ENCODE measurements around the gene GDAP1L1. TPM values are rescaled to one million over a fixed set of nuclear protein-coding genes. Genes with fewer than 3 reads are reported as not detected.
A peak's percentile ranks its signal among the peaks of the same experiment; 100 is the strongest.

Gene GDAP1L1
- 0.16 to 0.54 TPM (median 0.40 TPM) in 3 replicates for total RNA-seq

DNA sequence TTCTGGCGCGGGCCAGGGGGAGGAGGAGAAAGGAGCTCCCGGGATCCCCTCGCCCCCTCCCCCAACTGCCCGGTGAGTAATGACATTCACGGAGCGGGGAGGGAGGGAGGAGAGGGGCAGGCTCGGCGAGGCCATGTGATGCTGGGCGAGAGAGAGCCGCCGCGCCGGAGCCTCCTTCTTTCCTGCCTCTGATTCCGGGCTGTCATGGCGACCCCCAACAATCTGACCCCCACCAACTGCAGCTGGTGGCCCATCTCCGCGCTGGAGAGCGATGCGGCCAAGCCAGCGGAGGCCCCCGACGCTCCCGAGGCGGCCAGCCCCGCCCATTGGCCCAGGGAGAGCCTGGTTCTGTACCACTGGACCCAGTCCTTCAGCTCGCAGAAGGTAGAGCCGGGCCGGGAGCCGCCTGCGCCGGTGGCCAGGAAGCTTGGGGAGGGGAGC is at the start of gene GDAP1L1:
Gene GDAP1L1 (plus strand): TSS at position 178 of the 441 bp plus-strand sequence. CDS start 27 bp downstream, at position 205.
- Mint-ChIP-seq H3K36me3 (no peaks in the 10 kb centered on the region), H3K4me1 (peaks cover 9% of the 10 kb centered on the region), H3K4me3 (peak within 1 kb of the TSS; percentile 56), H3K27ac (no peak within 1 kb of the TSS), H3K9me3 (no peaks in the 10 kb centered on the region), H3K27me3 (ENCODE audit: low read depth) (peaks cover 49% of the 10 kb centered on the region)
- no peak for DNase-seq (ENCODE audit: low spot score in 2 of 2, unreplicated experiment in 2 of 2)
- TF ChIP-seq, protein P1, sequence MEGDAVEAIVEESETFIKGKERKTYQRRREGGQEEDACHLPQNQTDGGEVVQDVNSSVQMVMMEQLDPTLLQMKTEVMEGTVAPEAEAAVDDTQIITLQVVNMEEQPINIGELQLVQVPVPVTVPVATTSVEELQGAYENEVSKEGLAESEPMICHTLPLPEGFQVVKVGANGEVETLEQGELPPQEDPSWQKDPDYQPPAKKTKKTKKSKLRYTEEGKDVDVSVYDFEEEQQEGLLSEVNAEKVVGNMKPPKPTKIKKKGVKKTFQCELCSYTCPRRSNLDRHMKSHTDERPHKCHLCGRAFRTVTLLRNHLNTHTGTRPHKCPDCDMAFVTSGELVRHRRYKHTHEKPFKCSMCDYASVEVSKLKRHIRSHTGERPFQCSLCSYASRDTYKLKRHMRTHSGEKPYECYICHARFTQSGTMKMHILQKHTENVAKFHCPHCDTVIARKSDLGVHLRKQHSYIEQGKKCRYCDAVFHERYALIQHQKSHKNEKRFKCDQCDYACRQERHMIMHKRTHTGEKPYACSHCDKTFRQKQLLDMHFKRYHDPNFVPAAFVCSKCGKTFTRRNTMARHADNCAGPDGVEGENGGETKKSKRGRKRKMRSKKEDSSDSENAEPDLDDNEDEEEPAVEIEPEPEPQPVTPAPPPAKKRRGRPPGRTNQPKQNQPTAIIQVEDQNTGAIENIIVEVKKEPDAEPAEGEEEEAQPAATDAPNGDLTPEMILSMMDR (IDR thresholded peaks at IDR 0.05; ENCODE audit: unreplicated experiment): no peak

DNA sequence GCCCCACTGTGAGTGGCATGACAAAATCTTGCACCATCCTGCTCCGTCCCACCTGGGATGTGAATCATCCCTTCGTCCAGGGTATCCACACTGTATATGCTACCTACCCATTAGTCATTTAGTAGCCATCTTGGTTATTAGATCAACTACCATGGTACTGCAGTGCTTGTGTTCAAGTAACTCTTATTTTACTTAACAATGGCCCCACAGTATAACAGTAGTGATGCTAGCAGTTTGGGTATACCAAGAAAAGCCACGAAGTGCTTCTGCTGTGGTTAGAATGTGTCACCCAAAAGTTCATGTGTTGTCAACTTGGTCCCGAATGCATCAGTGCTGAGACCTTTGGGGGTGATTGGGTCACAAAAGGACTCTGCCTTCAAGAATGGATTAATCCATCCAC is 48.2 kb upstream of the GDAP1L1 start:
- Mint-ChIP-seq H3K27me3 (ENCODE audit: low read depth) (no peaks in the 10 kb centered on the region), H3K36me3 (peaks cover 46% of the 10 kb centered on the region), H3K27ac (no peak overlapping the region), H3K4me3 (no peak overlapping the region), H3K9me3 (no peaks in the 10 kb centered on the region), H3K4me1 (peaks cover 12% of the 10 kb centered on the region)
- no peak for DNase-seq (ENCODE audit: low spot score in 2 of 2, unreplicated experiment in 2 of 2)
- TF ChIP-seq, protein P1 (IDR thresholded peaks at IDR 0.05; ENCODE audit: unreplicated experiment): no peak

DNA sequence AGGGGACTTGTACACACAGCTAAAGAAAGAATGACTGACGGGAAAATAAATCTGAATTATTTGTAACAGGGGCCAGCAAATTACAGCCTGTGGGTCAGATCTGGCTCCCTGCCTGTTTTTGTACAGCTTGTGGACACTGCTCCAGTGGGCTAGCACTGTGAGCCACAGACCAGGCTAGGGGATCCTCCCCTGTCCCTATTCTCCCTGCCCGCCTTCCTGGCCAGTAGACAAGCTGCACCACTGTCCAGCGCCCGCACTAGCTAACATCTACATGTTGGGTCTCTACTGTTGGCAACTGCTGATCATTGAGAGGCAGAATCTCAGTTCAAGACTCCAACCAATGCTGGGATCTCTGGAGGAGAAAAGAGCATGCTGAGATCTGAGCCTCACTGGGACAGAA is 47.2 kb upstream of the GDAP1L1 start:
- no peak for DNase-seq (ENCODE audit: low spot score in 2 of 2, unreplicated experiment in 2 of 2)
- Mint-ChIP-seq H3K27me3 (ENCODE audit: low read depth) (no peaks in the 10 kb centered on the region), H3K4me1 (peaks cover 16% of the 10 kb centered on the region), H3K27ac (no peak overlapping the region), H3K4me3 (no peak overlapping the region), H3K9me3 (no peaks in the 10 kb centered on the region), H3K36me3 (peaks cover 47% of the 10 kb centered on the region)
- TF ChIP-seq, protein P1 (IDR thresholded peaks at IDR 0.05; ENCODE audit: unreplicated experiment): no peak

DNA sequence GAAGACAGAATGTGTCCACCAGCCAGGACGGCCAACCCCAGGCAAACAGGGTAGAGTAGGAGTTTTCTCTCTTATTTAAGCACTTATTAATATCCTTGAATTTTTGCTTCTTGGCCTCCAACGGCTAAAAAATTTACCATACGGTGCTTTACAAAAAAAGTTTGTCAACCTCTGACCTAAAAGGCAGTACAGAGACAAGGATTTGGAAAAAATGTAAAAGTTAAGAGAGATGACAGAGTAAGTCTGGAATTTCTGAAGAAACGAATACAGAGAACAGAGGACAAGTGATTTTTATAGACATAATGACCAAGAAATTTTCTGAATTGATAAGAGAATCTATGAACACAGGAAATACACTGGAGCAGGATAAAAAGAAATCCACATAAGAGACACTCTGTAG is 46.7 kb upstream of the GDAP1L1 start:
- H3K27me3 Mint-ChIP-seq (ENCODE audit: low read depth): no peaks in the 10 kb centered on the region
- H3K27ac Mint-ChIP-seq: no peak overlapping the region
- H3K4me1 Mint-ChIP-seq: peaks cover 19% of the 10 kb centered on the region
- TF ChIP-seq, protein P1 (IDR thresholded peaks at IDR 0.05; ENCODE audit: unreplicated experiment): no peak
- H3K36me3 Mint-ChIP-seq: peaks cover 47% of the 10 kb centered on the region
- H3K9me3 Mint-ChIP-seq: no peaks in the 10 kb centered on the region
- H3K4me3 Mint-ChIP-seq: no peak overlapping the region
- DNase-seq (ENCODE audit: low spot score in 2 of 2, unreplicated experiment in 2 of 2): no peak

DNA sequence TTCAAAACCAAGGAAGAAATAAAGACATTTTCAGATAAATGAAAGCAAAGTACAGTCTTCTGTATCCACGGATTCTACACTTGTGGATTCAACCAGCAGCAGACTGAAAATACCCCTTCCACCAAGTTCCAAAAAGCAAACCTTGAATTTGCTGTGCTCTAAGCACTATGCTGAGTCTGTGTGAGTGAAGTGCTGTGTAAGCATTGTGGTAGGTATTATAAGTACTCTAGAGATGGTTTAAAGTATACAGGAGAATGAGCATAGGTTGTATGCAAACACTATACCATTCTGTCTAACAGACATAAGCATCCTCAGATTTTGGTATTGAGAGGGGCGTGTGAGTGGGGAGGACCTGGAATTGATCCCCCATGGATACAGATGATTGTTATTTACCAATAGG is 46.1 kb upstream of the GDAP1L1 start:
- Mint-ChIP-seq H3K4me1 (peaks cover 20% of the 10 kb centered on the region), H3K27me3 (ENCODE audit: low read depth) (no peaks in the 10 kb centered on the region), H3K9me3 (no peaks in the 10 kb centered on the region), H3K4me3 (no peak overlapping the region), H3K36me3 (peaks cover 47% of the 10 kb centered on the region), H3K27ac (no peak overlapping the region)
- DNase-seq (ENCODE audit: low spot score in 2 of 2, unreplicated experiment in 2 of 2): no peak
- TF ChIP-seq, protein P1 (IDR thresholded peaks at IDR 0.05; ENCODE audit: unreplicated experiment): no peak

DNA sequence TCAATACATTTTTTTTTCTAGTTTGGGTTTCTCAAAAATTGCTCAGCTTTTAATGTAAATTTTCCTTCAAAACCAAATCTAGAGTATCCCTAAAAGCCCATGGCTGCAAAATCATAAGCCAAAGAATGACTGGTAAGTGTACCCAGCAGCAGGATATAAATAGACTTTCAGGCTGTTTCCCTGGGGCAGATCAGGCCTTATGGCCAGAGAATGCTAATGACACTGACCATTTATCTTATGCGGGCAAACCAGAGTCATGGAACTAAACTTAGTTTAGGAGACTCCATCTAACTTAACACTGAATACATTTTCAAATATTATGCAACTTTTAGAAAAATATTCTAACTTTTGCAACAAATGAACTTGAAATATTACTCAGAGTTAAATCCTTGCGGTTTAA is 43.9 kb upstream of the GDAP1L1 start:
- no peak for DNase-seq (ENCODE audit: low spot score in 2 of 2, unreplicated experiment in 2 of 2)
- peak overlapping the region; percentile 94 for H3K27ac Mint-ChIP-seq
- no peaks in the 10 kb centered on the region for H3K27me3 Mint-ChIP-seq (ENCODE audit: low read depth)
- H3K4me1 Mint-ChIP-seq: peaks cover 30% of the 10 kb centered on the region
- H3K36me3 Mint-ChIP-seq: peaks cover 33% of the 10 kb centered on the region
- TF ChIP-seq, protein P1 (IDR thresholded peaks at IDR 0.05; ENCODE audit: unreplicated experiment): no peak
- H3K9me3 Mint-ChIP-seq: no peaks in the 10 kb centered on the region
- H3K4me3 Mint-ChIP-seq: no peak overlapping the region
